ENCODE data around the gene PITX1. TPM values are rescaled to one million over a fixed set of nuclear protein-coding genes. Genes with fewer than 3 reads are reported as not detected.

Gene PITX1
- total RNA-seq, 1 experiment from 2014 or later = 31.0 TPM

GRCh38 chr5:135053989-135054388 is 20.0 kb upstream of the PITX1 start:
- H3K9me3 ChIP-seq (ENCODE audit: control insufficient read depth in 1 of 2, insufficient read depth in 1 of 2, low read depth in 1 of 2, low read length in 2 of 2) = no peaks in the 10 kb centered on the region
- H3K4me2 ChIP-seq (ENCODE audit: low read length) = no peak overlapping the region
- no peaks in the 10 kb centered on the region for H3K36me3 ChIP-seq (ENCODE audit: control insufficient read depth in 1 of 2, insufficient read depth in 2 of 2, low read length in 2 of 2)
- no peak overlapping the region for H2AFZ ChIP-seq (ENCODE audit: low read depth, low read length, poor library complexity, severe bottlenecking)
- DNase-seq (ENCODE audit: low read depth, low spot score) (no peak), ATAC-seq (no peak)
- H3K4me1 ChIP-seq (ENCODE audit: control insufficient read depth in 1 of 2, insufficient read depth in 2 of 2, low read length in 2 of 2) = no peaks in the 10 kb centered on the region
- no peak overlapping the region for H3K27ac ChIP-seq (ENCODE audit: low read depth, low read length)
- TF ChIP-seq CEBPB (IDR thresholded peaks at IDR 0.05; ENCODE audit: low read depth) = no peak
- no peak for TF ChIP-seq RAD21 (IDR thresholded peaks at IDR 0.05; ENCODE audit: low read depth)
- ChIA-PET RAD21 (ENCODE audit: low non-redundant PET in 1 of 2, low total read pairs in 2 of 2, uncharacterized antibody in 2 of 2, unreplicated experiment in 2 of 2) (no interaction called here), CTCF (no interaction called here), POLR2A (no interaction called here)
- no peak overlapping the region for H3K9ac ChIP-seq (ENCODE audit: low read length)
- H3K79me2 ChIP-seq (ENCODE audit: insufficient read depth, low read length) = no peaks in the 10 kb centered on the region
- no peaks in the 10 kb centered on the region for H3K27me3 ChIP-seq (ENCODE audit: insufficient read depth, low read length)
- BruUV-seq (replicated peaks) = no TSS peak
- intact Hi-C loops (cut with micrococcal nuclease) = no loop called here
- H3K4me3 ChIP-seq (replicated peaks in 1 of 2; ENCODE audit: low read depth in 1 of 2, low read length in 2 of 2) = no peak overlapping the region
- no peaks in the 10 kb centered on the region for H4K20me1 ChIP-seq (ENCODE audit: insufficient read depth)
- no peaks in the 10 kb centered on the region for H3K9me2 ChIP-seq (ENCODE audit: insufficient read depth)

DNA sequence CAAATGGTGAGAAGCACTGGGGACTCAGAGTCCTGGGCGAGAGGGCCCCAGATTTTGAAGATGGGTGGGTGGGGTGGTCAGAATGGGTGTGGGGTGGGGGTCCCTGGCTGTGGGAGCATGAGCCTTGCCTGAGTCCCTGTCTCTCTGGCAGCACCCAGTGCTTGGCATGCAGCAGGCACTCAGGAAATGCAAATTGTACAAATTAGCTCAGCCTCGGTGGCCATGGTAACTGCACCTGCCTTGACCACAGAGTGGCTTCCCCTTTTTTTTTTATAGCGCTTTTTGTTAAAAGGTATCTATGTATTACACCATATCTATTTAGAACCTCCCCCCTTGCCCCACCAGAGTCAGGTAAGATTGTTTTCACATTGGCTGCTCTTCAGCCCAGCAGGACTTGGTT is 19.2 kb upstream of the PITX1 start:
- H3K4me3 ChIP-seq (replicated peaks in 1 of 2; ENCODE audit: low read depth in 1 of 2, low read length in 2 of 2) = no peak overlapping the region
- no peak overlapping the region for H2AFZ ChIP-seq (ENCODE audit: low read depth, low read length, poor library complexity, severe bottlenecking)
- no peaks in the 10 kb centered on the region for H3K36me3 ChIP-seq (ENCODE audit: control insufficient read depth in 1 of 2, insufficient read depth in 2 of 2, low read length in 2 of 2)
- RAD21 ChIA-PET (ENCODE audit: low non-redundant PET in 1 of 2, low total read pairs in 2 of 2, uncharacterized antibody in 2 of 2, unreplicated experiment in 2 of 2) = no interaction called here
- intact Hi-C loops (cut with micrococcal nuclease) = no loop called here
- ATAC-seq (no peak), DNase-seq (ENCODE audit: low read depth, low spot score) (no peak)
- no peaks in the 10 kb centered on the region for H3K27me3 ChIP-seq (ENCODE audit: insufficient read depth, low read length)
- no peaks in the 10 kb centered on the region for H3K4me1 ChIP-seq (ENCODE audit: control insufficient read depth in 1 of 2, insufficient read depth in 2 of 2, low read length in 2 of 2)
- H3K9me3 ChIP-seq (ENCODE audit: control insufficient read depth in 1 of 2, insufficient read depth in 1 of 2, low read depth in 1 of 2, low read length in 2 of 2) = no peaks in the 10 kb centered on the region
- CTCF ChIA-PET = no interaction called here
- no peaks in the 10 kb centered on the region for H3K9me2 ChIP-seq (ENCODE audit: insufficient read depth)
- POLR2A ChIA-PET = interaction anchor here (0.6 kb wide), 1 partner anchor 11 kb away, joined by 6 read pairs; no protein-coding TSS in a partner anchor
- BruUV-seq (replicated peaks) = no TSS peak
- H4K20me1 ChIP-seq (ENCODE audit: insufficient read depth) = no peaks in the 10 kb centered on the region
- no peak overlapping the region for H3K4me2 ChIP-seq (ENCODE audit: low read length)
- TF ChIP-seq, protein P1, sequence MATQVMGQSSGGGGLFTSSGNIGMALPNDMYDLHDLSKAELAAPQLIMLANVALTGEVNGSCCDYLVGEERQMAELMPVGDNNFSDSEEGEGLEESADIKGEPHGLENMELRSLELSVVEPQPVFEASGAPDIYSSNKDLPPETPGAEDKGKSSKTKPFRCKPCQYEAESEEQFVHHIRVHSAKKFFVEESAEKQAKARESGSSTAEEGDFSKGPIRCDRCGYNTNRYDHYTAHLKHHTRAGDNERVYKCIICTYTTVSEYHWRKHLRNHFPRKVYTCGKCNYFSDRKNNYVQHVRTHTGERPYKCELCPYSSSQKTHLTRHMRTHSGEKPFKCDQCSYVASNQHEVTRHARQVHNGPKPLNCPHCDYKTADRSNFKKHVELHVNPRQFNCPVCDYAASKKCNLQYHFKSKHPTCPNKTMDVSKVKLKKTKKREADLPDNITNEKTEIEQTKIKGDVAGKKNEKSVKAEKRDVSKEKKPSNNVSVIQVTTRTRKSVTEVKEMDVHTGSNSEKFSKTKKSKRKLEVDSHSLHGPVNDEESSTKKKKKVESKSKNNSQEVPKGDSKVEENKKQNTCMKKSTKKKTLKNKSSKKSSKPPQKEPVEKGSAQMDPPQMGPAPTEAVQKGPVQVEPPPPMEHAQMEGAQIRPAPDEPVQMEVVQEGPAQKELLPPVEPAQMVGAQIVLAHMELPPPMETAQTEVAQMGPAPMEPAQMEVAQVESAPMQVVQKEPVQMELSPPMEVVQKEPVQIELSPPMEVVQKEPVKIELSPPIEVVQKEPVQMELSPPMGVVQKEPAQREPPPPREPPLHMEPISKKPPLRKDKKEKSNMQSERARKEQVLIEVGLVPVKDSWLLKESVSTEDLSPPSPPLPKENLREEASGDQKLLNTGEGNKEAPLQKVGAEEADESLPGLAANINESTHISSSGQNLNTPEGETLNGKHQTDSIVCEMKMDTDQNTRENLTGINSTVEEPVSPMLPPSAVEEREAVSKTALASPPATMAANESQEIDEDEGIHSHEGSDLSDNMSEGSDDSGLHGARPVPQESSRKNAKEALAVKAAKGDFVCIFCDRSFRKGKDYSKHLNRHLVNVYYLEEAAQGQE (IDR thresholded peaks at IDR 0.05; ENCODE audit: low read depth) = no peak
- no peak overlapping the region for H3K27ac ChIP-seq (ENCODE audit: low read depth, low read length)
- no peaks in the 10 kb centered on the region for H3K79me2 ChIP-seq (ENCODE audit: insufficient read depth, low read length)
- no peak overlapping the region for H3K9ac ChIP-seq (ENCODE audit: low read length)
